RKO (cell line): ENCODE measurements around the gene MAP4K4.
"Not testable (repeated sequence)": the region's sequence is repeated elsewhere in the genome, so short reads cannot be mapped to it uniquely, and the experiment has no call there.

Source experiments
- DNase-seq: peaks from one replicate; pipeline ENCODE4 v3.0.0-alpha.2; 2016; ENCODE audit warnings: low spot score

Gene MAP4K4

GRCh38 chr2:101742547-101742946 is 45.0 kb downstream of the MAP4K4 start:
- no peak for DNase-seq

- no peak for DNase-seq
Measured at GRCh38 chr2:101743288-101743687, 45.8 kb downstream of the MAP4K4 start.

- no peak for DNase-seq
Measured at GRCh38 chr2:101744832-101745231, 47.3 kb downstream of the MAP4K4 start.

GRCh38 chr2:101745711-101746694 is 48.5 kb downstream of the MAP4K4 start:
- DNase-seq, result peak; percentile 86

- DNase-seq, result no peak
Measured at GRCh38 chr2:101748000-101748399, 50.5 kb downstream of the MAP4K4 start.

GRCh38 chr2:101748462-101748861 is 51.0 kb downstream of the MAP4K4 start:
- DNase-seq, result not testable (repeated sequence)

GRCh38 chr2:101750688-101751087 is 53.2 kb downstream of the MAP4K4 start:
- DNase-seq, result no peak

- DNase-seq, result no peak
Measured at GRCh38 chr2:101751276-101751815, 53.8 kb downstream of the MAP4K4 start.

GRCh38 chr2:101751875-101752619 is 54.5 kb downstream of the MAP4K4 start:
- no peak for DNase-seq

GRCh38 chr2:101752716-101753616 is 55.5 kb downstream of the MAP4K4 start:
- no peak for DNase-seq

- DNase-seq, result no peak
Measured at GRCh38 chr2:101753720-101754490, 56.4 kb downstream of the MAP4K4 start.

- DNase-seq, result no peak
Measured at GRCh38 chr2:101754618-101755017, 57.1 kb downstream of the MAP4K4 start.

GRCh38 chr2:101756266-101756665 is 58.8 kb downstream of the MAP4K4 start:
- DNase-seq, result no peak

- DNase-seq, result no peak
Measured at GRCh38 chr2:101758001-101758400, 60.5 kb downstream of the MAP4K4 start.

- peak; percentile 88 for DNase-seq
Measured at GRCh38 chr2:101759162-101759561, 61.7 kb downstream of the MAP4K4 start.

GRCh38 chr2:101762451-101763171 is 65.1 kb downstream of the MAP4K4 start:
- no peak for DNase-seq

- no peak for DNase-seq
Measured at GRCh38 chr2:101763496-101764333, 66.2 kb downstream of the MAP4K4 start.

- DNase-seq, result no peak
Measured at GRCh38 chr2:101766337-101766736, 68.8 kb downstream of the MAP4K4 start.
